ENCODE data around the gene TBX19.

GRCh38 chr1:168256164-168256563 lies 24.5 kb upstream of the TBX19 start:
- TF ChIP-seq POLR2A (IDR thresholded peaks at IDR 0.05) (no peak), CTCF (IDR thresholded peaks at IDR 0.05) (no peak)
